LNCAP (cell line): Measurements from ENCODE around the gene MFSD6.

Experiments used
- TF ChIP-seq, protein P1 (sequence below): fragments of 450-650 bp; IDR thresholded peaks from 2 replicates; pipeline ENCODE4 v1.5.1; 2017; ENCODE audit warnings: mild to moderate bottlenecking

The MFSD6 gene

DNA sequence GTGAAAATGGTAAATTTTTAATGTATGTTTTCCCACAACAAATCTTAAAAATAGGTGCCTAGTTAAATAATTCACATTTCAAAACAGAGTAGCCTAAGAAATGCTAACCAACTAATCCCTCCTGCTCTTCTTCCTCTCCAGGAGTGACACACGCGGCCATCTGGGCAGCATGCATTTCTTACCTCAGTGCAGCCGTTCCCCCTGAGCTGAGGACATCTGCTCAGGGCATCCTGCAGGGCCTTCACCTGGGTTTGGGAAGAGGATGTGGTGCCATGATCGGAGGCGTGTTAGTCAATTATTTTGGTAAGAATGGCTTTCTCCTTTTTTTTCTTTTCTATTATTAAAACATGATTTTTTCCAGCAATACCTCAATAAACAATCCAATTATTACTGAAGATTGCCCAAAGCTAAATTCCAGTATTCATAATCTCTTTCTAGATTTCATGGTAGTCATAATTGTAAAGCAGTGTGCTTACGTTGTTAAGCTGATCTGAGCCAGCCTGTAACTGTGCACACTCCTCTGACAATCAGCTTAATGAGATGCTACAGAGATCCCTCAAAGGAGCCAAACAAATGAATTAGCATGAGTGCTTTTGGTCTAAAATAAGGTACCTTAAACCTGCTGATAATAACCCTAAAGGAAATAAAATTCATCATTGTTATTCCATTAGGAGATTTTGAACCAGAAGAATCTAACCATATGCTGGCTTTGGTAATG lies 80.5 kb downstream of the MFSD6 start:
- TF ChIP-seq, protein P1, sequence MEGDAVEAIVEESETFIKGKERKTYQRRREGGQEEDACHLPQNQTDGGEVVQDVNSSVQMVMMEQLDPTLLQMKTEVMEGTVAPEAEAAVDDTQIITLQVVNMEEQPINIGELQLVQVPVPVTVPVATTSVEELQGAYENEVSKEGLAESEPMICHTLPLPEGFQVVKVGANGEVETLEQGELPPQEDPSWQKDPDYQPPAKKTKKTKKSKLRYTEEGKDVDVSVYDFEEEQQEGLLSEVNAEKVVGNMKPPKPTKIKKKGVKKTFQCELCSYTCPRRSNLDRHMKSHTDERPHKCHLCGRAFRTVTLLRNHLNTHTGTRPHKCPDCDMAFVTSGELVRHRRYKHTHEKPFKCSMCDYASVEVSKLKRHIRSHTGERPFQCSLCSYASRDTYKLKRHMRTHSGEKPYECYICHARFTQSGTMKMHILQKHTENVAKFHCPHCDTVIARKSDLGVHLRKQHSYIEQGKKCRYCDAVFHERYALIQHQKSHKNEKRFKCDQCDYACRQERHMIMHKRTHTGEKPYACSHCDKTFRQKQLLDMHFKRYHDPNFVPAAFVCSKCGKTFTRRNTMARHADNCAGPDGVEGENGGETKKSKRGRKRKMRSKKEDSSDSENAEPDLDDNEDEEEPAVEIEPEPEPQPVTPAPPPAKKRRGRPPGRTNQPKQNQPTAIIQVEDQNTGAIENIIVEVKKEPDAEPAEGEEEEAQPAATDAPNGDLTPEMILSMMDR = no peak

GRCh38 chr2:190489475-190489874 lies 81.3 kb downstream of the MFSD6 start:
- TF ChIP-seq, protein P1 = no peak

GRCh38 chr2:190490502-190490901 lies 82.3 kb downstream of the MFSD6 start:
- TF ChIP-seq, protein P1 = no peak

DNA sequence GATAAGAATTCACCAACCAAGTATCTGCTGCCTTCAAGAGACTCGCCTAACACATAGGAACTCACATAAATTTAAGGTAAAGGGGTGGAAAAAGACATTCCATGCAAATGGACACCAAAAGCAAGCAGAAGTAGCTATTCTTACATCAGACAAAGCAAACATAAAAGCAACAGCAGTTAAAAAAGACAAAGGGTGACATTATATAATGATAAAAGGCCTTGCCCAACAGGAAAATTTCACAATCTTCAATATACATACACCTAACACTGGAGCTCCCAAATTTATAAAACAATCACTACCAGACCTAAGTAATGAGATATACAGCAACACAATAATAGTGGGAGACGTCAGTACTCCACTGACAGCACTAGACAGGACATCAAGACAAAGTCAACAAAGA lies 84.9 kb downstream of the MFSD6 start:
- TF ChIP-seq, protein P1 = no peak

DNA sequence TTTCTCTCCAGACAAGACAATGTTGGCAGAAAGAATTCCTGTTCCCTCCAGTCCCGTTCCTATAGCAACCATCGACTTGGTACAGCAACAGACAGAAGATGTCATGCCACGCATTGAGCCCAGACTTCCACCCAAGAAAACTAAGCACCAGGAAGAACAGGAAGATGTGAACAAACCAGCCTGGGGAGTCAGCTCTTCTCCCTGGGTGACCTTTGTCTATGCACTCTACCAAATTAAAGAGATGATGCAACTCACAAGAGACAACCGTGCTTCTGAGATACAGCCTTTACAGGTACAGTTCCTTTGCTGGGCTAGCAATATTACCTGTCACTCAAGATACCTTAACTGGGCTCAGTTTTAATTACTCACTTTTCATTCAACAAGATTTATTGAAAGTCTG lies 89.3 kb downstream of the MFSD6 start:
- TF ChIP-seq, protein P1 = no peak

- TF ChIP-seq, protein P1 = no peak
These were observed 91.1 kb downstream of the MFSD6 start for GRCh38 chr2:190499273-190499672.

DNA sequence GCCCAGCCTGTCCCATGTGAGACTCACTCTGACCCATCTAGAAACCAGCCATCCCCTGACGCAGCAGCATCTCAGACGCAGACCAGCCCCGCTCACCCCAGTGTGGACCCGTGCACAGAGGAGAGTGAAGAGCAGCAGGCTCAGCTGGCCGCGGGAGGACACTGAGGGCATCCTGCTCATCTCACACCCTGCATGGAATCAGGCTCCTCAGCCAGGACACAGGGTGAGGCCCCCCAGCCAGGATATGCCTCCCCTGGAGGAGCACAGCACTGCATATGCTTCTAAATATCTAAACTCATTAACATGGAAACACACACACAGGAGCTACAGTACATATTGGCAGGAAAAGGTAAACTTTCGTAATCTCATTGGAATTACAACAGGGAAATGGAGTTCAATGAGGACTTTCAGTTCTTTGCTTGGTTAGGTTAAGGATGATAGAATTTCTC lies 91.9 kb downstream of the MFSD6 start:
- TF ChIP-seq, protein P1 = no peak

DNA sequence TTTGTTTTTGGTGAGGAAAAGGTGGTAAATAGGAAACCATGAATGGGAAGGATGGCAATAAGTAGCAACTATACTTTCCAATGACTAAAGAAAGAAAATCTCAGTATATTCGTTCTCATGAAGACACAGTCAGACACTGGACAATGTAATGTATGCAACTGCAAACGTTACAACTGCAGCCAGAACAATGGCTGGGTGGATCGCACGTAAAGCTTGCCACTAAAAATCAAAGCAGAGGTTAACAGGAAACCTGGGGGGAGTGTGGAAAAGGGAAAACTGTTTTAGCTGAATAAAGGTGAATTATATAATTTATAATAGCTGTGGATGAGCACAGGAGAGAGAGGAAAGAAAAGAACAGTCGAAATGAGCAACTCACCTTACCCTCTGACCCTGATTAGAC lies 93.1 kb downstream of the MFSD6 start:
- TF ChIP-seq, protein P1 = no peak
